NCI-H226 (cell line): ENCODE results near the gene RBSN.

Experiments used
- DNase-seq: peaks from one replicate; pipeline ENCODE4 v3.0.0-alpha.2; 2015

RBSN gene

GRCh38 chr3:15056676-15057404 is 42.1 kb downstream of the RBSN start:
- no peak for DNase-seq

GRCh38 chr3:15055019-15055557 is 43.9 kb downstream of the RBSN start:
- DNase-seq: no peak

- DNase-seq: no peak
Measured at GRCh38 chr3:15053541-15053940, 45.4 kb downstream of the RBSN start.

GRCh38 chr3:15052335-15053242 is 46.4 kb downstream of the RBSN start:
- no peak for DNase-seq

GRCh38 chr3:15051531-15051930 is 47.4 kb downstream of the RBSN start:
- peak; percentile 12 for DNase-seq

- no peak for DNase-seq
Measured at GRCh38 chr3:15050405-15051092, 48.4 kb downstream of the RBSN start.

- DNase-seq: no peak
Measured at GRCh38 chr3:15049584-15049983, 49.4 kb downstream of the RBSN start.

GRCh38 chr3:15045667-15046066 is 53.3 kb downstream of the RBSN start:
- DNase-seq: no peak

GRCh38 chr3:15044326-15044725 is 54.6 kb downstream of the RBSN start:
- DNase-seq: no peak

GRCh38 chr3:15043408-15044171 is 55.4 kb downstream of the RBSN start:
- DNase-seq: no peak

- no peak for DNase-seq
Measured at GRCh38 chr3:15042936-15043335, 56.0 kb downstream of the RBSN start.

- DNase-seq: no peak
Measured at GRCh38 chr3:15041950-15042349, 57.0 kb downstream of the RBSN start.

- DNase-seq: no peak
Measured at GRCh38 chr3:15040844-15041243, 58.1 kb downstream of the RBSN start.

- DNase-seq: no peak
Measured at GRCh38 chr3:15038306-15038705, 60.6 kb downstream of the RBSN start.

GRCh38 chr3:15033103-15033502 is 65.8 kb downstream of the RBSN start:
- DNase-seq: no peak

- DNase-seq: no peak
Measured at GRCh38 chr3:15032650-15033049, 66.3 kb downstream of the RBSN start.

GRCh38 chr3:15029625-15030024 is 69.3 kb downstream of the RBSN start:
- DNase-seq: no peak

GRCh38 chr3:15023719-15024118 is 75.2 kb downstream of the RBSN start:
- no peak for DNase-seq

- DNase-seq: no peak
Measured at GRCh38 chr3:15023249-15023648, 75.7 kb downstream of the RBSN start.
